NOMO-1 (cell line): ENCODE measurements around the gene PDZRN3.
"Not testable (repeated sequence)": the region's sequence is repeated elsewhere in the genome, so short reads cannot be mapped to it uniquely, and the experiment has no call there.

Source experiments
- DNase-seq, 2 experiments: peaks; one replicate each; lab custom pipeline; 2025; ENCODE audit not compliant: unreplicated experiment in 2 of 2; lab: John Stamatoyannopoulos, UW

The PDZRN3 gene

GRCh38 chr3:73470860-73471259 is 153.9 kb downstream of the PDZRN3 start:
- DNase-seq, result no peak

GRCh38 chr3:73469331-73469730 is 155.4 kb downstream of the PDZRN3 start:
- DNase-seq, result no peak

- DNase-seq, result no peak
Observed at GRCh38 chr3:73467211-73467610, 157.5 kb downstream of the PDZRN3 start.

DNA sequence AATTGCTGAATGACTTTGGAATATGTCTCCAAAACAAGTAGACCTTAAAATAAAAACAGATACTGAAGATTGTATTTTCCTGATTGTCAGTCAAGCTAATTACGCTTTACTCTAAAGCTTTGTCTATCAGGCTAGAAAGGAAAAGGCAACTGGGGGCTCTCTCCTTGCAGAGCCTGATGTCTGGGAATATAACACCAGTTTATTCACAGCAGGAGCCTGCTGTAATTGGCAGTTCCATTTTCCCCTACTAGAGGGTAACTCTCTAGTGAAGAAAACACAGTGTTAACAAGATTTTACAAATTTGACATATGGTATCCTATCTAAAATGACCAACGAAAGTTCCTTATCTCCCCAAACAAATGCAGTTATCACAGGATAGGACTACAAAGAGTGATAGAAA is 158.8 kb downstream of the PDZRN3 start:
- DNase-seq, result no peak

DNA sequence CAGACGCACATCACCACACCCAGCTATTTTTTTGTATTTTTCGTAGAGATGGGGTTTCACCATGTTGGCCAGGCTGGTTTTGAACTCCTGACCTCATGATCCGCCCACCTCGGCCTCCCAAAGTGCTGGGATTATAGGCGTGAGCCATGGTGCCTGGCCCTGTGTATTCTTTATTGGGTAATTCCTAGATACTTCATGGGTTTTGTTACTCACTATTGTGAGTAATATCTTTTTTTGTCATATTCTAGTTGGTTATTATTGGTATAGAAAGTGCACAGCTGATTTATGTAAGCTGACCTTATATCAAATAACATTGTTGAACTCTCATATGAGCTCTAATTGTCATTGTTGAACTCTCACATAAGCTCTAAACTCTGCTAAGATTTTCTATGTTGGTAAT is 160.6 kb downstream of the PDZRN3 start:
- not testable (repeated sequence) for DNase-seq

GRCh38 chr3:73461547-73461946 is 163.2 kb downstream of the PDZRN3 start:
- DNase-seq, result no peak

GRCh38 chr3:73459711-73460110 is 165.0 kb downstream of the PDZRN3 start:
- no peak for DNase-seq

GRCh38 chr3:73453666-73454065 is 171.1 kb downstream of the PDZRN3 start:
- no peak for DNase-seq

DNA sequence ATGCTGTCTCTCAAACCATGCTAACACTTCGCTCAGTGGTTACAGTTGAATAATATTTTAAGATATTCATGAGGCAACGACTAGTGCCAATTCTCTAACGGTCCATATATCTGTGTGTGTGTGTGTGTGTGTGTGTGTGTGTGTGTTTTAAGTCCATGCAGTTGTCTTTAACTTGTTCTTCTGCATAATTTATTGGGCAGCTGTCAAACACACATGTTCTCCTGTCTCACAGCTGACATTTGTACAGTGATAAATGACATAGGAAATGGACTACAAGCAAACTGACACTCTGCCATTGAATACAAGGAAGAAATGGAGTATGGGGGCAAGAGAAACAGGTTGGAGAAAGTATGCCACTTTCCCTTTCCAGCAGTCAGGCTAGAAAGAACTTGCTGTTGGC is 172.0 kb downstream of the PDZRN3 start:
- DNase-seq, result no peak

DNA sequence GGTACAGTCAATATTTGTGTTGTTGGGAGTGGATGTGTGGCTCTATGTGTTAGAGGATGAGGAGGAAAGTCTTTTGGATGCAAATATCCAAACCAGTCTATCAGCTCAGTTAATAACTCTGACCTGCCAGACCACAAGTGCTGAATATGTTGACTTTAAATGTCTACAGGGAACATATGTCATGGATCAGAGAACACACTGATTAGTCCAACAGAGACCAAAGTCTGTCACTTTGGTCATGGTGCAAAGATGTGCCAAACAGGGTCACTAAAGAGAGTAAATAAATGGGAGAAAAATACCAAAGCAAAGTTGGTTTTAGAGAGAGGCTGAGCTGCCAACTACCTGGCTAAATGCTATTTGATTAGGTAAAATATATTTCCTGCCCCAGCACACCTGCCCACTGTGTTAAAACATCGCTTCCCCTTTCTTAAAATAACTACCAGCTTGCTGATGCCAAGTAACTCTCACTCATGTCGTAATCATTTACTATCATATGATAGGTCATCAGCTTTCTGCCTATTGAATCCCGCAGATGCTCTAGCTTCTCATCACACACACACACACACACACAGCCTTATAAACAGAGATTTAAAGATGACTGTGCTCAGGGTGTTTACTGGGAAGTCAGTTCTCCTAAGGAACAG is 173.3 kb downstream of the PDZRN3 start:
- peak; percentile 66 to 77 for DNase-seq

DNA sequence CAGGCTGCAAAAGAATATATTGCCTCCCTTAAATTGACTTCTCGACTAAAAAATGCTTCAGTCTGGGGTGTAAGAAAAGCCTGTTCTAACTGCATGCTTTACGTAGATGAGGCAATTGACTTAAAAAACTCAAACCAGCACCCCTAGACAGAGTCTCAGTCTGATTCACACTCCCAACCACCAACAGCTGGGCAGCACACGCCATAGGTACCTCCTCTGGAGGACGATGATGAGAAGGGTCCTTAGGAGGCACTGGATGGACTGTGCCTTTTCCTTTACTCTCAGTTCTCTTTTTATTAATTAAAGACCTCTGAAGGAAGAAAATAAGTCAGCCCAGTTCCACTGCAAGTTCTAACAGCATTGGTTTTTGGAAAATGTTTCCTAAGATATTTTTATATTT is 175.0 kb downstream of the PDZRN3 start:
- DNase-seq, result no peak

DNA sequence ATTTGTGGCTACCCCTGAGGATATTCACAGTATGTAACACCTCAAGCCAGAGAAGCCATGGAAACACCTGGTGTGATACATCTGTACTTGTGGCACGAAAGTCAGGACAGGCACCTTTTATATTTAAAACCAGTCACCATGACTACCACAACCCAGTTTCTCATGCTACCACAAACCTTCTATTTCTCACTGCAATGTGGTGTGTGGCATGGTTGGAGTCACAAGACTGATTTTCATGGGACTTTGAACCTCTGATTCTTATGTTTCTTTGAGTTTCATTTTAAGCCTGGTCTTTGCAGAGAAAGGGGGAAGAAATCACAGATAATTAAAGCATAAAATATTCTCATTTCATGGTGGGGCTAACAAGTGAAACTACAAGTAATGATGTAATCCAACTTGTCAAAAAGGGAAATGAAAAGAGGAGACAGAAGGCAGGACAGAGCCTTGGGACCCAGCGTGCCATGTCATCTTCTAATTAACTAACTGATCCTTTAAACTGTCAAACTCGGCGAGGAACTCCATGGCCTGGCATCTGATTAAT is 175.9 kb downstream of the PDZRN3 start:
- peak; percentile 60 to 85 for DNase-seq

DNA sequence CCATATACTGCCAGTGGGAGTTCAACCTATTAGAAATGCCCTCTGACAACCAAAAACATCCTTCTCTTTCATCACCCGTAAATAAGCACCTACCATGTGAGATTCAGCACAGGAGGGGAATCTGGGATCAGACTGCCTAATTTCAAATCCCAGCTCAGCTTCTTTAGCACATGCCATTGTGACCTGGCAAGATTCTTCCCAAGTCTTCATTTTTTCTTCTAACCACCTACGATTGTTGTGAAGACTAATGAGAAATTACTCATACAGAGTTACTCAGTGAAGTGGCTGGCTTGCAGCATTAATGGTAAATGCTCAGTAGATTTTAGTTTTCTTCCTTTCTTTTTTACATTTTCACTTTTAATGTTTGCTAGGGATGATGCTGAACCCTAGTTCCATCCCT is 176.7 kb downstream of the PDZRN3 start:
- no peak for DNase-seq

- DNase-seq, result no peak
Observed at GRCh38 chr3:73447111-73447510, 177.6 kb downstream of the PDZRN3 start.

GRCh38 chr3:73446467-73447110 is 178.2 kb downstream of the PDZRN3 start:
- DNase-seq, result no peak

- DNase-seq, result no peak
Observed at GRCh38 chr3:73442886-73443285, 181.9 kb downstream of the PDZRN3 start.

DNA sequence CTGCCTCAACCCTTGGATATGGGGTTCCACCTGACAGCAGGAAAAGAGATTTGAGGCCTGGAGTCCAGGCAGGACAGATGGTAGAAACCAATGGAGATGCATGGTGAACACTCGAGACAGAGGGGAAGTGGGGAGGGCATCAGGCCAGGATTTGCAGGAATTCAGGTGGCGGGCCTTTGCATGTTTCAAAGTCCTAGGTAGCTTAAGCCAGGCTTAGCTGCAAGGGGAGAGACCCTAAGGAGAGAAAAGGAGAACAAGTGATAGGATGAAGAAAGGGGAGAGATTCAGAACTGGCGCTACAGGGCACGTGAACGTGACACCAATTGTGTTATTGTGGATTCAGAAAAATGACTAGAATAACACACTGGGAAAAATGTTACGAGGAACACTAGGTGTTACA is 182.6 kb downstream of the PDZRN3 start:
- DNase-seq, result no peak

DNA sequence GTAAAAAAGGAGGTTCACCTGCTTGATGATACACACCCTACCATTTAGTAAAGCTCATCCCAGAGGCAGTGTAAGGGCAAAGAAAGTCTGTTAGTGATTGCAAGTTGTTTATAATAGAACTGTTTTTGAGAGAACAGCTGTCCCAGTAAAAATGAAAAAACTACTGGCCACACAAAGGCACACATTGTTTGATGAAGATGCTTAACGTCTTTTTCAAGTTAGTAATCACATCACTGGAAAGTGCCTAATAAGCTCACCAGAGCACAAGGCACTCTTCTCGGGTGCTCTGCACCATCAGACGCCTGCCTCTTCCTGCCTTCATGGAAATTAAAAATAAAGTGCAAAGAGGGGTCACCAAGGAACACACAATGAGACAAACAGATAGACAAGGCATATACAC is 186.9 kb downstream of the PDZRN3 start:
- DNase-seq, result no peak

- DNase-seq, result no peak
Observed at GRCh38 chr3:73435055-73435454, 189.7 kb downstream of the PDZRN3 start.

DNA sequence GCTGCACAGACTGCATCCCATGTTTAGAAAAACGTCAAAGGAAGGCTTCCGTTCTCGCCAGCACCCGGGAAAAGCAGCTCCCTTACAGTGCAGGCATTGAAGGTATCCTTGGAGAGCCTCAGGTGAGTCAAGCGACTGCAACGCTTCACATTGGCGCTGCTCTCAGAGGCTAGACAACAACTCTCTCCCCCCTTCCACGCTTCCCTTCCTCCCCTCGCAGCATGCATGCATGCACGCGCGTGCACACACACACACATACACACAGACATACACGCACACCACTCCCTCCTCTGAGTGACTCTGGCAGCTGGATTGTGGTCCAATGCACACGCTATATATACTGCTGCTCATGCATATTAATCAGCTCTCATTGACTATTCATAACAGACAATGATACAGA is 191.1 kb downstream of the PDZRN3 start:
- no peak for DNase-seq

- no peak for DNase-seq
Observed at GRCh38 chr3:73433079-73433478, 191.7 kb downstream of the PDZRN3 start.

- no peak for DNase-seq
Observed at GRCh38 chr3:73432706-73433032, 192.1 kb downstream of the PDZRN3 start.
